Inflammatory macrophage (primary cell): ENCODE measurements around the gene RNF115.
"Not testable (repeated sequence)": the region's sequence is repeated elsewhere in the genome, so short reads cannot be mapped to it uniquely, and the experiment has no call there.

Experiments
- DNase-seq, 2 donors: peaks; one replicate each; pipeline ENCODE4 v3.0.0-alpha.2; 2020 to 2022

Gene RNF115

GRCh38 chr1:145777357-145778145 lies 46.3 kb downstream of the RNF115 start:
- DNase-seq = no peak

- no peak for DNase-seq
These were observed 50.5 kb downstream of the RNF115 start for GRCh38 chr1:145773423-145773822.

- DNase-seq = no peak
These were observed 52.8 kb downstream of the RNF115 start for GRCh38 chr1:145771056-145771455.

- DNase-seq = not testable (repeated sequence)
These were observed 55.9 kb downstream of the RNF115 start for GRCh38 chr1:145768004-145768403.

- not testable (repeated sequence) for DNase-seq
These were observed 57.0 kb downstream of the RNF115 start for GRCh38 chr1:145766926-145767325.

GRCh38 chr1:145765585-145766360 lies 58.1 kb downstream of the RNF115 start:
- DNase-seq = not testable (repeated sequence)

- DNase-seq = not testable (repeated sequence)
These were observed 58.8 kb downstream of the RNF115 start for GRCh38 chr1:145765127-145765526.

- not testable (repeated sequence) for DNase-seq
These were observed 59.5 kb downstream of the RNF115 start for GRCh38 chr1:145764231-145764940.

GRCh38 chr1:145762001-145762400 lies 61.9 kb downstream of the RNF115 start:
- DNase-seq = not testable (repeated sequence)

GRCh38 chr1:145761498-145761897 lies 62.4 kb downstream of the RNF115 start:
- not testable (repeated sequence) for DNase-seq

GRCh38 chr1:145760395-145760949 lies 63.4 kb downstream of the RNF115 start:
- not testable (repeated sequence) for DNase-seq

- no peak for DNase-seq
These were observed 64.2 kb downstream of the RNF115 start for GRCh38 chr1:145759721-145760120.

- DNase-seq = no peak
These were observed 65.3 kb downstream of the RNF115 start for GRCh38 chr1:145758575-145758974.

- DNase-seq = no peak
These were observed 65.8 kb downstream of the RNF115 start for GRCh38 chr1:145758116-145758515.

- no peak for DNase-seq
These were observed 66.5 kb downstream of the RNF115 start for GRCh38 chr1:145757420-145757819.

GRCh38 chr1:145751491-145752037 lies 72.3 kb downstream of the RNF115 start:
- peak in 1 of 2 donors; percentile 6 for DNase-seq

GRCh38 chr1:145750426-145750825 lies 73.5 kb downstream of the RNF115 start:
- peak; percentile 15 to 54 for DNase-seq

GRCh38 chr1:145747398-145748247 lies 76.3 kb downstream of the RNF115 start:
- DNase-seq = peak in 1 of 2 donors; percentile 7

- no peak for DNase-seq
These were observed 83.6 kb downstream of the RNF115 start for GRCh38 chr1:145740269-145740668.

GRCh38 chr1:145736191-145736590 lies 87.7 kb downstream of the RNF115 start:
- no peak for DNase-seq

GRCh38 chr1:145730900-145731299 lies 93.0 kb downstream of the RNF115 start:
- no peak for DNase-seq
